ENCODE data around the gene SLC44A3. TPM values are rescaled to one million over a fixed set of nuclear protein-coding genes. Genes with fewer than 3 reads are reported as not detected.

Gene SLC44A3
- total RNA-seq, 1 donor from 2014 or later: 70.4 TPM

- Mint-ChIP-seq H3K4me3 (ENCODE audit: low read depth) (no peak overlapping the region), H3K9me3 (ENCODE audit: low read depth) (peaks cover 5% of the 10 kb centered on the region), H3K27me3 (peaks cover 10% of the 10 kb centered on the region), H3K36me3 (ENCODE audit: insufficient read depth) (no peaks in the 10 kb centered on the region), H3K27ac (no peak overlapping the region), H3K4me1 (ENCODE audit: low read depth) (peaks cover 37% of the 10 kb centered on the region)
- no peak for TF ChIP-seq CTCF (IDR thresholded peaks at IDR 0.05; ENCODE audit: unreplicated experiment)
- DNase-seq (ENCODE audit: low spot score, unreplicated experiment): no peak
These were observed 122.3 kb downstream of the SLC44A3 start for GRCh38 chr1:94942171-94943128.

Other genes with a start within 250 kb of the SLC44A3 start
- 341 and 342 TPM in 2 replicates for gene CNN3, start 106.8 kb downstream of the SLC44A3 start, total RNA-seq